Esophagus muscularis mucosa (tissue), 4 donors: ENCODE results near the gene GABRA5. TPM values are rescaled to one million over a fixed set of nuclear protein-coding genes. Genes with fewer than 3 reads are reported as not detected.

ENCODE experiments used
- DNase-seq: peaks from one replicate; pipeline ENCODE4 v3.0.0-alpha.2; 2017; ENCODE audit errors: extremely low spot score
- H3K27ac ChIP-seq, 4 donors: fragments of 200-600 bp; sonication (generic); replicated peaks in 1 of 4; 1 replicate in 3 of 4; 2 replicates in 1 of 4; pipeline ENCODE4 v1.5.1; 2016 to 2019; ENCODE audit warnings: mild to moderate bottlenecking in 1 of 4
- H3K27me3 ChIP-seq, 4 donors: fragments of 200-600 bp; sonication (generic); one replicate each; pipeline versions ENCODE4 v1.5.1 to v1.6.0; 2016 to 2019
- H3K36me3 ChIP-seq, 4 donors: fragments of 200-600 bp; sonication (generic); one replicate each; pipeline ENCODE4 v1.5.1; 2016 to 2019
- H3K4me1 ChIP-seq, 4 donors: fragments of 200-600 bp; sonication (generic); one replicate each; pipeline ENCODE4 v1.5.1; 2016 to 2019
- H3K4me3 ChIP-seq, 4 donors: fragments of 200-600 bp; sonication (generic); 1 replicate in 2 of 4; 2 replicates in 2 of 4; pipeline ENCODE4 v1.5.1; 2016 to 2019; ENCODE audit warnings: mild to moderate bottlenecking in 4 of 4, moderate library complexity in 1 of 4
- H3K9me3 ChIP-seq, 4 donors: fragments of 200-600 bp; sonication (generic); 1 replicate in 3 of 4; 2 replicates in 1 of 4; pipeline ENCODE4 v1.5.1; 2016 to 2019
- CTCF ChIP-seq, 3 experiments: fragments of 200-600 bp in 2 of 3; fragments of 450-650 bp in 1 of 3; sonication (generic) in 2 of 3; IDR thresholded peaks; one replicate each; pipeline ENCODE4 v1.5.1; 2017 to 2019; ENCODE audit warnings: antibody characterized with exemption in 3 of 3, mild to moderate bottlenecking in 2 of 3, moderate library complexity in 1 of 3
- EP300 ChIP-seq: sonication (generic); formaldehyde crosslinking; IDR thresholded peaks from one replicate; pipeline ENCODE4 v1.6.1; 2017; ENCODE audit warnings: antibody characterized with exemption
- POLR2A ChIP-seq: fragments of 450-650 bp; IDR thresholded peaks from one replicate; pipeline ENCODE4 v1.6.1; 2017; ENCODE audit warnings: antibody characterized with exemption, moderate library complexity, mild to moderate bottlenecking, low read depth
- POLR2AphosphoS5 ChIP-seq, 2 donors: sonication (generic); formaldehyde crosslinking; IDR thresholded peaks; one replicate each; pipeline ENCODE4 v1.6.1; 2017; ENCODE audit warnings: antibody characterized with exemption in 2 of 2
- WGBS: methylation state at CpG from one replicate; pipeline ENCODE4 v1.1.5; 2018; 5-methylcytosine and 5-hydroxymethylcytosine counted together
- intact Hi-C: fragments of 100-400 bp; cut with DNase I; formaldehyde crosslinking; loops from one replicate; pipeline ENCODE4 v1.15.1; 2023
- total RNA-seq, 4 donors: library from RNA; depleted of rRNA; stranded (reverse); fragments of >200 nt; gene quantifications; one replicate each; pipeline versions ENCODE4 v1.1.0 to v1.2.1, GENCODE V29; 2016

The GABRA5 gene
- total RNA-seq, 4 donors from 2014 or later, result 10.3 to 103 (median 38.0) TPM

GRCh38 chr15:26939398-26939797, 72.5 kb downstream of the GABRA5 start:
- 92% methylated on average over 3 of the region's 5 CpGs for WGBS
- Histone ChIP-seq H3K36me3 (peaks cover 0 to 82% (median 8%) of the 10 kb centered on the region in 4 donors), H3K27me3 (no peaks in the 10 kb centered on the region), H3K9me3 (no peaks in the 10 kb centered on the region), H3K4me3 (no peak overlapping the region), H3K4me1 (no peaks in the 10 kb centered on the region), H3K27ac (no peak overlapping the region)
- intact Hi-C loops, result loop anchor here (10.0 kb wide), 1 partner anchor 65 kb away; no protein-coding TSS in a partner anchor
- DNase-seq, result no peak
- TF ChIP-seq POLR2A, result no peak
- TF ChIP-seq CTCF (IDR thresholded peaks at IDR 0.05), result no peak
- TF ChIP-seq POLR2AphosphoS5 (IDR thresholded peaks at IDR 0.05), result no peak
- no peak for TF ChIP-seq EP300

GRCh38 chr15:26941489-26941888, 74.6 kb downstream of the GABRA5 start:
- no peaks in the 10 kb centered on the region for H3K4me1 ChIP-seq
- no peaks in the 10 kb centered on the region for H3K9me3 ChIP-seq
- H3K27ac ChIP-seq, result no peak overlapping the region
- no peak for DNase-seq
- H3K4me3 ChIP-seq, result no peak overlapping the region
- TF ChIP-seq CTCF (IDR thresholded peaks at IDR 0.05), result no peak
- TF ChIP-seq POLR2A, result no peak
- TF ChIP-seq EP300, result no peak
- TF ChIP-seq POLR2AphosphoS5 (IDR thresholded peaks at IDR 0.05), result no peak
- intact Hi-C loops, result no loop called here
- no peaks in the 10 kb centered on the region for H3K27me3 ChIP-seq
- WGBS, result 82% methylated on average over 5 of the region's 5 CpGs
- H3K36me3 ChIP-seq, result peaks cover 0 to 90% (median 8%) of the 10 kb centered on the region in 4 donors

- Histone ChIP-seq H3K9me3 (no peaks in the 10 kb centered on the region), H3K27me3 (no peaks in the 10 kb centered on the region), H3K4me1 (no peaks in the 10 kb centered on the region), H3K36me3 (peaks cover 0 to 67% (median 7%) of the 10 kb centered on the region in 4 donors), H3K27ac (no peak overlapping the region), H3K4me3 (no peak overlapping the region)
- intact Hi-C loops, result no loop called here
- TF ChIP-seq EP300 (no peak), CTCF (IDR thresholded peaks at IDR 0.05) (no peak), POLR2A (no peak), POLR2AphosphoS5 (IDR thresholded peaks at IDR 0.05) (no peak)
- DNase-seq, result no peak
- WGBS, result 71% methylated on average over 8 of the region's 8 CpGs
These were observed 77.0 kb downstream of the GABRA5 start for GRCh38 chr15:26943866-26944265.

- intact Hi-C loops, result no loop called here
- WGBS, result 85% methylated on average over 13 of the region's 13 CpGs
These were observed 78.2 kb downstream of the GABRA5 start for GRCh38 chr15:26945046-26945445.

More at GRCh38 chr15:26945046-26945445, 78.2 kb downstream of the GABRA5 start:
- H3K27ac ChIP-seq, result no peak overlapping the region
- peaks cover 0 to 56% (median 7%) of the 10 kb centered on the region in 4 donors for H3K36me3 ChIP-seq
- no peaks in the 10 kb centered on the region for H3K4me1 ChIP-seq
- H3K27me3 ChIP-seq, result no peaks in the 10 kb centered on the region
- no peaks in the 10 kb centered on the region for H3K9me3 ChIP-seq
- no peak for DNase-seq
- TF ChIP-seq CTCF (IDR thresholded peaks at IDR 0.05), result no peak
- no peak for TF ChIP-seq POLR2AphosphoS5 (IDR thresholded peaks at IDR 0.05)
- TF ChIP-seq POLR2A, result no peak
- TF ChIP-seq EP300, result no peak
- no peak overlapping the region for H3K4me3 ChIP-seq
